GM19324 (cell line): ENCODE results near the gene VPS41.

Source experiments
- ATAC-seq: cut with Tn5 transposase; IDR thresholded peaks from one replicate; pipeline ENCODE4 v1.9.1; 2021; ENCODE audit warnings: mild to moderate bottlenecking, moderate library complexity; ENCODE audit not compliant: unreplicated experiment, low FRiP score

VPS41 gene

DNA sequence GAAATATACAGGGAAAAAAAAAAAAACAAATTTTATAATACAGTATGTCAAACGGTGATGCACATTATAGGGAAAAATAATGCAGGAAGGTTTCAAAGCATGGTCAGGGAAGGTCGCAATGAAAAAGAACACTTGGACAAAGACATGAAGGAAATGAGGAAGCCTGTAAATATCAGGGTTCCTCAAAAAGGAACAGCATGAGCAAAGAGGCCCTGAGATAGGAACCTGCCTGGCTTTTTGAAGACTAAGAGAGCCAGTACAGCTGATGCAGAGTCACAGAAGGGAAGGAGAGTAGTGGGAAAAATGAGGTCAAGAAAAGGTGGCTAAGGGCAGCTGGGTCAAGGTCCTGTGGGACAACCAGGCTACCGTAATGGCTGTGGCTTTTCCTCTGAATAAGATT, 1.9 kb downstream of the VPS41 start:
- ATAC-seq = no peak

DNA sequence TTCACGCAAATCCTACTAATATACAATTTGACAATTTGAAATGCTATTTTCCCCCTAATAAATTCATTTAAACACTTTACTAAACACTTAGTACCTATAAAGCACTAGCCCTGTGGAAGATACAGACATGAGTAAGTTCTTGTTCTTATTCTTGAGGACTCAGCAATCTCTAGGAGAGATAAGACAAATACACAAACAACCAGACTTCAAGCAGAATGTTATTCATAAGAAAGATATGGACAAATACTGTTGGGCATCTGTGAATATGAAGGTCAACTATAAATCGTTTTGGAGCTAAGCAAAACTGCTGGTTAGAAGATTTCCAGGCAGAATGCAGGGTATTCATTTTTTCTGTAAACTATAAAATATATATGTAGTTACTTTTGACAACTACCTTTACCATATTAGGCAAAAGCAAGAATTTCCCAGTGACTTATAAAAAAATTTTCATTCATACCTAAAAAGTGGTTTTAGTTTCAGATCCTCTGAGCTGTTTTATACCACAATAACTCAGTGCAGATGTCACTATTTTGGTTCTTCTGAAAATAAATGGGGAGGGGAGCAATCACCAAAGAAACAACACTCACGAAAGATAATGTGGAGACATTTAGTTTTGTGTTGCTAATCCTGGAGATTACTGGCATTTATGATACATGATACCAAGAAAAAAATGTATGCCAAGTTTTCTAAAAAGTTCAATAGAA, 3.8 kb downstream of the VPS41 start:
- no peak for ATAC-seq

DNA sequence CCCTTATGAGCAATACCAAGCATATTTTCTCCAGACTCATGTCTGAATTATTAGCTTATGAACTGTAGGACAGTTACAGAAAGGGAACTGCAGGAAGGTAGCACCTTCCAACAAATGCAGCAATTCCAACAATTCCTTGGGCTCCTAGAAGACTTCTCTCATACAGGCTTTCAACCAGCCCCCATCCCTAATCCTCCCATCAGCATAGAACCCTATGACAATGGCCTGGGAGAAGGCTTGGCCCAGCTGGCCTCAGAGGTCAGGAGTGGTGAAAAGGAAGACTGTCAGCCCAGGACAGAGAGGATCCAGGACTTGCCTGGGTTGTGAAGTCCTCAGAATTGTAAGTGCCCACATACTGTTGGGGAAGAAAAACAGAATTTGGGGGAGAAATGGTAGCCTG, 5.9 kb downstream of the VPS41 start:
- no peak for ATAC-seq

DNA sequence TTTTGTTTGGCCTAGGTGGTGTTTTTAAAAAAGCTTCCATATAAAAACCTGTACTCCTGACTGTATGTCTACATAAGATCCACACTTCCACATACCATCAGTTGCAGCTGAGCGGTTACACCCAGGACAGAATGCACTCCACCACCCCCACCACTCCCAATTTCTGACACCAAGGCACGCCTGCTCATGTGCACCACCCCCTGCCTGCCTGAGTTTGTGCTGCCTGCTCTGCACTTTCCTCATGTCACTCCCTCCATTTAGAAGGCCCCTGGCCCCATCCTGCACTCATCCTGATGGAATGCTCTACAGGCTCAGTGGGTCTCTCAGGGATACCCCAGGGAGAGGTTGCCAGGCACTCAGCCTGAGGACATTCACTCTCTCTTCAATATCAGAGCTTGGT, 6.5 kb downstream of the VPS41 start:
- ATAC-seq = no peak

DNA sequence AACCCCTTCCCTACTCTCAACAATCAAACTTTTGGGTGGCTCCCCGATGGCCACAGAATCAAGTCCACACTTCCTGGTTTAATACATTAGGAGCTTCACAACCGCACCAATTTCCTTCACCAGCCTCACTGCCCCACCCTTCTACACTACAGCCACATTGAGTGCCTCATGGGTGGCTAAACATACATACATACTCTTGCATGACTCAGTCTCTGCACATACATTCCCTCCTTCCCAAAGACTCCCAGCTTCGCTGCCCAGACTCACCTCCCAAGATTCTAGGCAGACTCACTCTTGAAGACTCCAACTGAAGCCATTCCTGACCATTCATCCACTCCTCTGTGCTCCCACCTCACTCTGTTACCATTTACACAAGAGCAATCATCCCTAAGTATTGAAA, 15.9 kb downstream of the VPS41 start:
- ATAC-seq = no peak

DNA sequence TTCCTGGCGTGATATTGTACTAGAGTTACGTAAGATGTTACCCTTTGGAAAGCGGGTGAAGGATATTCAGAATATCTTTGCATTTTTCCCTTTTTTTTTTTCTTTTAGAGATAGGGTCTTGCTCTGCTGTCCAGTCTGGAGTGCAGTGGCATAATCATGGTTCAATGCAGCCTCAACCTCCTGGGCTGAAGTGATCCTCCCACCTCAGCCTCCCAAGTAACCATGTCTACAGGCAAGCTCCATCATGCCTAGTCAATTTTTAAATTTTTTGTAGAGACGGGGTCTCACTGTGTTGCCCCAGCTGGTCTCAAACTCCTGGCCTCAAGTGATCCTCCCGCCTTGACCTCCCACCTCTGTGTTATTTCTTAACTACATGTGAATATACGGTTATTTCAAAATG, 18.4 kb downstream of the VPS41 start:
- no peak for ATAC-seq

DNA sequence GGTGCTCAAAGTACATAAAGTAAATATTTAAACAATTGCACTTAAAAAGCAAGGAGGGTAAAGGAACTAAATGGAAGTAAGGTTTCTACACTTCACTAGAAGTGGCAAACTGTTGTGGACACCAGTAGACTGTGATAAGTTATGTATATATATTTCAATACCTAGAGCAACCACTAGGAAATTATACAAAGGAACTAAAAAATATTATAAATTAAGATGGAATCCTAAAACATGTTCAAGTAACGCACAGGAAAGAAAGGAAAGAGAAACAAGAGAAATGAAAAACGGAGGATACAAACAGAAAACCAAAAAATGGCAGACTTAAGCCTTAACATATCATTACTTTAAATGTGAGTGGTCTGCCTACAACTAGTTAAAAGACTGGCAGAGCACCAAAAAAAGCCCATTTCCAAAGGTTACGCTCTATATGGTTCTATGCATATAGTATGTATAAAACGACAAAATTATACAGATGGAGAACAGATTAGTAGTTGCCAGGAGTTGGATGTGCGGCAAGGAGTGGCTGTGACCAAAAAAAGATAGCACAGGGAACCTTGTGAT, 19.0 kb downstream of the VPS41 start:
- no peak for ATAC-seq

DNA sequence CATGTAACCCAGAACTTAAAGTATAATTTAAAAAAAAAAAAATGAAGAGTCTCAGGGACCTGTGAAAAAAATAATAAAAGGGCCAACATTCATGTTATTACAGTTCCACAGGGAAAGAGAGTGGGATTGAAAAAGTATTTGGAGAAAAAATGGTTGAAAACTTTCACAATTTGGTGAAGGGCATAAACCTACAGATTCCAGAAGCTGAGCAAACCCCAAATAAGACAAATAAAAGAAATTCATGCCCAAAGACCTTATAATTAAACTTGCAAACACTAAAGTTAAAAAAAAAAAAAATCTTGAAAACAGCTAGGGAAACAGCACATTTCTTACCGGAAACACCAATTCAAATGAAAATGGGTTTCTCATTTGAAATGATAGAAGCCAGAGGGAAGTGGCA, 19.9 kb downstream of the VPS41 start:
- no peak for ATAC-seq

DNA sequence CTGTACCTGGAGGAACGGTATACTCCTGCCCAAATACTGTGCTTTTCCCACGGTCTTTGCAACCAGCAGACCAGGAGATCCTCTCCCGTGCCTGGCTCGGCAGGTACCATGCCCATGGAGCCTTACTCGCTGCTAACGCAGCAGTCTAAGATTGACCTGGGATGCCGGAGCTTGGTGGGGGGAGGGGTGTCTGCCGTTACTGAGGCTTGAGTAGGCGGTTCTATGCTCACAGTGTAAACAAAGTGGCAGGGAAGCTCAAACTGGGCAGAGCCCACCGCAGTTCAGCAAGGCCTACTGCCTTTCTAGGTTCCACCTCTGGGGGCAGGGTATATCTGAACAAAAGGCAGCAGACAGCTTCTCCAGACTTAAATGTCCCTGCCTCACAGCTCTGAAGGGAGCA, 22.7 kb downstream of the VPS41 start:
- ATAC-seq = no peak

DNA sequence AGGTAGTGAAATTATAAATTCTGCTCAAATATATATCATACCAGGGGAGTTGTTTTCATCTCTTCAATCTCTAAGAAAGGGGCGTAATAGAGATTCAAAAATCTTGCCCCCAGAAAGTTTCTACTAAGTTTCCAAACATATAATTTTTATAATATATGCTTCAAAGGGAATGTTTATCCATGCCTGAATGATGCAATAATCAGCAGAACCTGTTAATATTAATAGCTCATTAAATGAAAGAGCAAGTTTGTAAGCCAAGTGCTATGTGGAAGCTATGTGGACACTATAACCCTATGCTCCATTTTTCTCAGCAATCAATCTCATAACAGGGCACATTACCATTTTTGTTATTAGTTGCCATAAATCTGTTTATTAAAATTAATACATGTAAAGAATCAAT, 25.3 kb downstream of the VPS41 start:
- no peak for ATAC-seq

DNA sequence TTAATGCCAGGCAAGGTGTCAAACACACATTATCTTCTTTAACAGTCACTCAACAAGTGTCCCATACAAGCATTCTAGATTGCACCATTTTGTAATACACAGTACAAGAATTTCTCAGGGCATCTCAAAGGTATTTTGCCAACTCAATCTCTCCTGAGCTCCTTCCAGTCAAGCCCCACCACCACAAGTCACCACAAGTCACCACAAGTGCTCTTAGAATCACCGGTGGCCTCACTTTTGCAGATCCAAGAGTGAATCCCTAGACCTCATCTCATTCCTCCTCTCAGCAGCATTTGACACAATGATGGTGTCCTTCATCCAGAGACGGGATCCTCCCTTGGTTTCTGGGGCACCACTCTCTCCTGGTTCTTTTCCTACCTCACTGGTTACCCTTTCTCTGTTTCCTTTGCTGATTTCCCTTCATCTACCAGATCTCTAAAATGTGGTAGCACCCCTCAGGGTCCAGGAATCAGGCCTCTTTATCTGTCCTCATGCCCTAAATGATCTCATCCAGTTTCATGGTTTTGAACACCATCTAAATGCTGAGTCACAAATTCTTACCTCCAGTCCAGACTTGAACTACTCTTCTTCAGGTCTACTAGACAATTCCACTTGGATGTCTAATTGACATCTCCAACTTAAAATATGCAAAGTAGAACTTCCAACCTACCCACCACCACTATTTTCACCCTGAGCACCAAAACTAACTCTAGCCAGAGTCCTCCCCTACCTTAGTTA, 26.9 kb downstream of the VPS41 start:
- ATAC-seq = no peak

DNA sequence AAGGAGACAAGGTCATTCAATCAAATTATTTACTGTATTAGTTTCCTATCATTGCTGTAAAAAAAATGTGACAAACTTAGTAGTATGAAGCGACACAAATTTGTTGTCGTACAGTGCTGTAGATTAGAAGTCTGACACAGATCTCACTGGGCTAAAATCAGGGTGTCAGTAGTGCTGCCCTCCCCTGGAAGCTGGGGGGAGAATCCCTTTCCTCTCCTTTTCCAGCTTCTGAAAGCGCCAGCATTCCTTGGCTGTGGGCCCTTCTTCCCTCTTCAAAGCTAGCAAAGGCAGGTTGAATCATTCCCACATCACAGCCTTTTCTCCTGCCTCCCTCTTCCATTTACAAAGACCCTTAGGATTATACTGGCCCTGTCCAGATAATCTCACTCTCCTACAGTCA, 28.0 kb downstream of the VPS41 start:
- no peak for ATAC-seq

DNA sequence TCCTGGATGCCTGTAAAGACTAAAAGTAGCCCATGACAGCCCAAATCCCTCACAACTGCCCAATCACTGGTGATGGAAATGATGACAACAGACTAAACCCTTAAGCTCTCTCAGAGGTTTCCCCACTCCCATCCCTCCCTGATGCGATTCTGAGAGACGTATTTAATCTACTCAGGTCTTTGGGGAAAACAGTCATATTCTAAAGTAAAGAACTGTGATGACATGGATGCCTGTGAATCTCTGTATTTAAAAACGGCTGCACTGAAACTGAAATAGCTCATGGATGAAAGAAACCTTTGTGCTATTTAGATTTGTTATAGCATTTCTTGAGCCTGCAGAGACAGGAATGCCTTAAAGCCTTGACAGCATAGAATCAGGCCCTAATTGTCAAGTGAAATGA, 28.5 kb downstream of the VPS41 start:
- no peak for ATAC-seq

DNA sequence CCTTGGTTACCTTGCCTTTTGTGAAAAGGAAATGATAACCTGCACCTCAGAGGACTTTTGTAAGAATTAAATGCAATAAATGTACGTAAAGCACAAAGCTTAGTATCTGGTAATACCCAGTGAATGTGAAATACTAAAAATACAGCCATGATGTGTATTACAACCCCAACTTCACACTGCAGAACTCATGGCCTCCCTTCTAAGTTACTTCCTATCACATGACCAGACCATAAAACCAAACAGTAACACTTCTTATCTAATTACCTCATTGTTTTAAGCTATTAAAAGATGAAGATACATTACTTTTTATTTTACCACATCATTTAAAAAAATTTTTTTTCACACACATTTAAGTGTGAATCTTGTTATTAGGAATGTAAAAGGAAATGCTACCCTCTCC, 29.0 kb downstream of the VPS41 start:
- ATAC-seq = no peak

DNA sequence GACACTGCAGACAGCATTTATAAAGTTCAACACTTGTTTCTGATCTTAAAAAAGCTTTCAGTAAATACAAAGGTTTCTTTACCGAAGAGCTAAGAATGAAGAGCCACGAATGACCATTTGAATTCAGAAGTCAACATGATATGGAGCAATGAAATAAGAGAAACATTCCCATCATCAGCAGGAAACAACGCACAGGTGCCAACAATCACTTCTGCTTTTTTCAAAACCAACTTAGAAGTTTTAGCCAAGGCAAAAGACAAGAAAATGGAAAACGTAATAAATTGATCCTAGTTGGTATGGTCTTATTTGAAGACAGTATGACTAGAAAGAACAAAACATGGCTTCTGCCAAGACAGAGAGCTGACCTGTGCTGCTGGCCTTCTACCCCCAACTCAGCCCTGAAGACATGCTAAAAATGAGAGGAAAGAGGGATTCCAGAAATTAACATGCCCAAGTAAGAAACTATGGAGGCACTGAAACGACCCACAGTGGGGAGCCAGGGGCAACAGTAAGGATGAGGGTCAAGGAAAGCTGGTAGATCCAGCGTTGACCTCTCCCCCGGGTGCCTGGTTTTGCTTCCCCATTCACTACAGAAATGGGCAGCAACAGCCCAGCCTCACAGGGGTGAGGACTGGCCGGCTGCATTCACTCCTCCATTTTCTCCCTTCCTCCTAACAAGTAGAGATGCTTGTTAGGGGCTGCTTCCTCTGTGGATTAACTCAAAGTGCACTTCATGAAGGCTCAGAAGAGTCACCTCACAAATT, 30.1 kb downstream of the VPS41 start:
- ATAC-seq = no peak

DNA sequence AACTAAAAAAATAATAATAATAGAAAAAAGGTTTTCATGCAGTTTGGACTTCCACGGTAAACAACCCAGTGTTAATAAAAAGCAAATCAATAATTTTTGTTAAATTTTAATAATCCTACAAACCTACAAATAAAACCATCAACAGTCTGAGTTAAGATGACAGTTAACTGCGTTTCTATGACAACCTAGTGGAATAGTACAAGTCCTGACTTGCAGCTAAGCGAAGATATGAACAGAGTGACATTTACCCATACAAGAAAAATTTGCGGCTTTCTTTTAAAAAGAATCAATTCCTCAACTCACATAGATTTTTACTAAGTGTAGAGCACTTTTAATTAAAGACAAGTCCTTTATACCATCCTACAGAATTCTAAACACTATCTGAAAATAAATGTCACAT, 35.6 kb downstream of the VPS41 start:
- ATAC-seq = no peak

DNA sequence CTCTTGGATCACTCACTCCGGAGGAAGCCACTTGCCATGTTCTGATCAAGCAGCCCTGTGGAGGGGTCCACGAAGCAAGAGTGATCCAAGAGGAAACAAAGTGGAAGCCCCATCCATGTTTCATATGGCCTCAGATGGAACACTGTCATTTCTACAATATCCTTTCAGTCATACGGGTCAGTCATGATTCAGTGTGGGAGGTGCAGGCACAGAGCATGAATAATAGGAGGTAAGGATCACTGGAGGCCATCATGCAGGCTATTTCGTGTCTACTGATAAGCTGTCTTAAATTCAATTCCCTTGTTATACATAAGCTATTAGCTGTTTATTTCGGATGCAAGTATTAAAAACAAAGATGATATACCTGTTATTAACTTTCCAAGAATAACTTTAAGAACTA, 36.8 kb downstream of the VPS41 start:
- no peak for ATAC-seq

DNA sequence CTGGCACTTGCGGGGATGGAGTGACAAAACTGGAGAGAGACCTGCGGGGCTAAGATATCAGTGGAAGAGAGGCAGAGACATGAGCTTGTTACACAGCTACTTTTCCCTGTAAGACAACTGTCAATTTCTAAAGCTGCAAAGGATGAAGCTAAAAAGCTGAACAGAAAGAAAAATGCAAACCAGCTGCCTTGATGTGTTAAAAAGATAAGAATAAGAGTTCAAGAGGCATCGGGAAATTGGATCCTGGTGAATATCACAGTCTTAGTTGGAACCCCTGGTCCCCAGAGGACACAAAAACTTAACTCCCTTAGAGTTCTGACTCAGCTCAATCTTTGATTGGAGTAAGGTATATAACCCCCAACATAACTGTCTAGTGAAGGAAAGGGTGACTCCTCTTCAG, 38.8 kb downstream of the VPS41 start:
- ATAC-seq = no peak

DNA sequence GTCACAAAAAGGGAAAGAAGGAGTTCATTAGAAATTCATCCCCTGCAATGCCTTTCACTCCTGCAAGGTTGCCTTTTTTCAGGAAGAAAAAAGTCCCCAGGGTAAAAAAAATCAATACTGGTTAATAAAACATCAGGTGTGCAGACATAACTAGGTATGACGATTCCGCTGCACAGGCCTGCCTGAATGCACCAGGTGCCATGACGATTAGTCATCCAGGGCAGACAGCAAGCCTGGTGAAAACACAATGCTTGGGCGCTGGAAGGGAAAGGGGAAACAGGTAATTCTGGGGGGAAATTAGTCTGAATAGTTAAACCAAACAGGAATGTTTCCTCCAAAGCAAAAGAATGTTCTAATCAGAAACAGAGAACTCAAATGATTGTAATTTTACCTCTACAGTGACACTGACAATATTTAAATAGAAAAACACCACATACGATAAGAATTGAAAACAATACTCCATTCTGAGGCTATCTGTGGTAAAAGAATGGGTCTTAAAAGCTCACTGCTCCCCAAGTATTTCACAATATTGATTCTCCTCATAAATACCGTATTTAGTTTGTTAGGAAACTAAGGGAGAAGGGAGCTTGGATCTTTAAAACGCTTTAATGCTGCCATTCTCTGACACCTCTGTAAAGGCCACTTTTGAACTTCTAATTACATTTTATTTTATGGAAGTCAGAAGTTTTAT, 45.2 kb downstream of the VPS41 start:
- ATAC-seq = no peak

DNA sequence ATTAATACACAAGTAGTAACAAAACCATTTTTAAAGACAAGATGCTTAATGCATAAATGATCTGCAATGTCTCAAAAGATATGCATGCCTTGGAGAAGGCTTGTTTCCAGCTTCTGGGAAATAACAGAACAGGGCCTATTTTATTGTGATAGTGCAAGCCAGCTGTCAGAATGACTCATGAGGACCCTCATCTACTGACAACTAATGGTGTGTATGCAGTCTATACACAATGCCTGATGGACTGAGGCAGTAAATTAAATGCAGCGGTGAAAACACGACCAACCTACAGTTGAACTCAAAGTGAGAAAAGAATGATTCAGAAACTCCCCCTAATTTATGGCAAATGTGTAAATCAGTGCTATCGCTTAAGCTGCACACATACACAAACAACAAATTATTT, 46.3 kb downstream of the VPS41 start:
- no peak for ATAC-seq
